Measurements from ENCODE around the gene FLT4.

DNA sequence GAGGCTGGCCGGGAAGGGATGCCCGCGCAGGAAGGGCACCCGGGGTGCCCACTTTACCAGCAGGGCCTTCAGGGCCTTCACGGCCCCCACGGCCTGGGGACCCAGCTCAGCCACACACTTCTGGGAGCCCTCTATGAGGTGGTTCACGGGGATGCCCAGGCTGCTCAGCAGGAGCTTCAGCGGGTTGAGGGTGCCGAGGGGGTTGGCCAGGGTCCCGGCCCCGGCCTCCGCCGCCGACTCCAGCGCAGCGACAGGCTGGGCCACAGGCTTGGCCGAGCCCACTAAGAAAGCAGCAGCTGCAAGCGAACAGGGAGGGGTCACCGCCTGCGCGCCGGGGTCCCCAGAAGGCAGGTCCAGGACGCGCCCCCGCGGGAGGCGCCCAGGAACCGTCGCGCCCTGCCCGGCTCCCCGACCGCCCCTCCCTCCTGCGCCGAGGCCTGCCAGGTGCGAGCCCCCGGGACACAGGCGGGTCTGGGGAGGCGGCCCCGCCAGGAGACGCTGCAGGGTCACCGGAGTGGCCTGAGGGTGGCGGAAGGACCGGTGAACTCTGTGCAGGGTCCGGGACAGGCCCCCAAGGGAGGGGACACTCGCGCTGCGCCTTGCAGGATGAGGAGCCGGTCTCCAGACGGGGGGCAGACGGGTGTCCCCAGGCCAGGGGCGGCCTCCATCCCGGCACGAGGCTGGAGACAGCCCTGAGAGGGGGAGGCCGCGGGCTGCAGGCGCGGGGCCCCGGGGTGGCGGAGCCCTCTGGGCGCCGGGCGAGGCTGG is 58.7 kb downstream of the FLT4 start:
- no peak for TF ChIP-seq POLR2A (IDR thresholded peaks at IDR 0.05)
- TF ChIP-seq, protein P1, sequence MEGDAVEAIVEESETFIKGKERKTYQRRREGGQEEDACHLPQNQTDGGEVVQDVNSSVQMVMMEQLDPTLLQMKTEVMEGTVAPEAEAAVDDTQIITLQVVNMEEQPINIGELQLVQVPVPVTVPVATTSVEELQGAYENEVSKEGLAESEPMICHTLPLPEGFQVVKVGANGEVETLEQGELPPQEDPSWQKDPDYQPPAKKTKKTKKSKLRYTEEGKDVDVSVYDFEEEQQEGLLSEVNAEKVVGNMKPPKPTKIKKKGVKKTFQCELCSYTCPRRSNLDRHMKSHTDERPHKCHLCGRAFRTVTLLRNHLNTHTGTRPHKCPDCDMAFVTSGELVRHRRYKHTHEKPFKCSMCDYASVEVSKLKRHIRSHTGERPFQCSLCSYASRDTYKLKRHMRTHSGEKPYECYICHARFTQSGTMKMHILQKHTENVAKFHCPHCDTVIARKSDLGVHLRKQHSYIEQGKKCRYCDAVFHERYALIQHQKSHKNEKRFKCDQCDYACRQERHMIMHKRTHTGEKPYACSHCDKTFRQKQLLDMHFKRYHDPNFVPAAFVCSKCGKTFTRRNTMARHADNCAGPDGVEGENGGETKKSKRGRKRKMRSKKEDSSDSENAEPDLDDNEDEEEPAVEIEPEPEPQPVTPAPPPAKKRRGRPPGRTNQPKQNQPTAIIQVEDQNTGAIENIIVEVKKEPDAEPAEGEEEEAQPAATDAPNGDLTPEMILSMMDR (IDR thresholded peaks at IDR 0.05): no peak
